Activated T-cell treated with anti-CD3 and anti-CD28 coated beads, Interleukin-2, amount 50 U/mL, for 72 hours (primary cell): ENCODE data around the gene MRTFA. TPM values are rescaled to one million over a fixed set of nuclear protein-coding genes. Genes with fewer than 3 reads are reported as not detected.
"Not testable (repeated sequence)": the region's sequence is repeated elsewhere in the genome, so short reads cannot be mapped to it uniquely, and the experiment has no call there.

Experiments used
- ATAC-seq, 2 donors: fragments of 150-1000 bp; cut with Tn5 transposase; replicated peaks in 1 of 2; 2 replicates each; pipeline ENCODE4 v1.10.0; 2021; ENCODE audit warnings: moderate library complexity in 2 of 2, mild to moderate bottlenecking in 1 of 2
- DNase-seq, 2 donors: peaks; one replicate each; pipeline ENCODE4 v3.0.0; 2021 to 2022; ENCODE audit warnings: mixed read lengths in 1 of 2
- H3K27ac Mint-ChIP-seq: one replicate; pipeline ENCODE4 v1.8.0; 2022; ENCODE audit warnings: mild to moderate bottlenecking, moderate library complexity, mixed read lengths
- H3K27me3 Mint-ChIP-seq: one replicate; pipeline ENCODE4 v1.8.0; 2022; ENCODE audit warnings: low read depth, mixed read lengths
- H3K36me3 Mint-ChIP-seq, 2 donors: one replicate each; pipeline ENCODE4 v1.8.0; 2022; ENCODE audit warnings: mixed read lengths in 2 of 2, mild to moderate bottlenecking in 1 of 2; ENCODE audit not compliant: insufficient read depth in 2 of 2
- H3K4me1 Mint-ChIP-seq: one replicate; pipeline ENCODE4 v1.8.0; 2022; ENCODE audit warnings: low read depth, mixed read lengths
- H3K4me3 Mint-ChIP-seq, 2 donors: one replicate each; pipeline ENCODE4 v1.8.0; 2022; ENCODE audit warnings: mild to moderate bottlenecking in 2 of 2, mixed read lengths in 2 of 2, moderate library complexity in 2 of 2
- H3K9me3 Mint-ChIP-seq, 2 donors: one replicate each; pipeline ENCODE4 v1.8.0; 2022; ENCODE audit warnings: mixed read lengths in 2 of 2
- total RNA-seq, 2 donors: library from RNA; stranded (reverse); gene quantifications; one replicate each; pipeline ENCODE4 v1.2.3, GENCODE V29; 2022

MRTFA gene
- total RNA-seq, 2 donors from 2014 or later, result 44.7 to 51.7 TPM

GRCh38 chr22:40542821-40543540 is 93.5 kb downstream of the MRTFA start:
- H3K9me3 Mint-ChIP-seq, result no peaks in the 10 kb centered on the region
- H3K36me3 Mint-ChIP-seq, result peaks cover 1 to 4% of the 10 kb centered on the region in 2 donors
- H3K27me3 Mint-ChIP-seq, result no peaks in the 10 kb centered on the region
- H3K4me3 Mint-ChIP-seq, result no peak overlapping the region
- ATAC-seq, result no peak
- peaks cover 37% of the 10 kb centered on the region for H3K4me1 Mint-ChIP-seq
- H3K27ac Mint-ChIP-seq, result peak overlapping the region; percentile 4
- no peak for DNase-seq

- DNase-seq, result peak; percentile 25 to 36
- H3K27ac Mint-ChIP-seq, result no peak overlapping the region
Measured at GRCh38 chr22:40541300-40541699, 95.2 kb downstream of the MRTFA start.

GRCh38 chr22:40540265-40540664 is 96.3 kb downstream of the MRTFA start:
- H3K36me3 Mint-ChIP-seq, result no peaks in the 10 kb centered on the region
- no peaks in the 10 kb centered on the region for H3K9me3 Mint-ChIP-seq
- ATAC-seq (no peak), DNase-seq (no peak)
- no peak overlapping the region for H3K27ac Mint-ChIP-seq
- no peak overlapping the region for H3K4me3 Mint-ChIP-seq
- peaks cover 42% of the 10 kb centered on the region for H3K4me1 Mint-ChIP-seq
- no peaks in the 10 kb centered on the region for H3K27me3 Mint-ChIP-seq

More at GRCh38 chr22:40541300-40541699, 95.2 kb downstream of the MRTFA start:
- Mint-ChIP-seq H3K36me3 (peaks cover 0 to 2% of the 10 kb centered on the region in 2 donors), H3K27me3 (no peaks in the 10 kb centered on the region), H3K9me3 (no peaks in the 10 kb centered on the region), H3K4me3 (no peak overlapping the region), H3K4me1 (peaks cover 37% of the 10 kb centered on the region)
- peak; percentile 96 to 97 for ATAC-seq

- not testable (repeated sequence) for H3K9me3 Mint-ChIP-seq, H3K27me3 Mint-ChIP-seq, H3K36me3 Mint-ChIP-seq, H3K4me3 Mint-ChIP-seq, ATAC-seq, DNase-seq, H3K27ac Mint-ChIP-seq
- H3K4me1 Mint-ChIP-seq, result peaks cover 58% of the 10 kb centered on the region
Measured at GRCh38 chr22:40536149-40536548, 100.4 kb downstream of the MRTFA start.

GRCh38 chr22:40535642-40536041 is 100.9 kb downstream of the MRTFA start:
- H3K9me3 Mint-ChIP-seq, result no peaks in the 10 kb centered on the region
- ATAC-seq, result no peak
- H3K27ac Mint-ChIP-seq, result peak overlapping the region; percentile 36
- H3K27me3 Mint-ChIP-seq, result no peaks in the 10 kb centered on the region
- H3K4me3 Mint-ChIP-seq, result no peak overlapping the region
- H3K4me1 Mint-ChIP-seq, result peaks cover 58% of the 10 kb centered on the region
- no peaks in the 10 kb centered on the region for H3K36me3 Mint-ChIP-seq
- no peak for DNase-seq

- Mint-ChIP-seq H3K4me3 (peak overlapping the region; percentile 82 to 94), H3K4me1 (peaks cover 58% of the 10 kb centered on the region)
- peak; percentile 18 for ATAC-seq
Measured at GRCh38 chr22:40535189-40535512, 101.4 kb downstream of the MRTFA start.

GRCh38 chr22:40534379-40535188 is 101.9 kb downstream of the MRTFA start:
- no peaks in the 10 kb centered on the region for H3K36me3 Mint-ChIP-seq
- no peaks in the 10 kb centered on the region for H3K9me3 Mint-ChIP-seq
- DNase-seq, result peak in 1 of 2 donors; percentile 30
- peaks cover 62% of the 10 kb centered on the region for H3K4me1 Mint-ChIP-seq
- ATAC-seq, result peak; percentile 61 to 65
- H3K27ac Mint-ChIP-seq, result peak overlapping the region; percentile 95
- no peaks in the 10 kb centered on the region for H3K27me3 Mint-ChIP-seq
- H3K4me3 Mint-ChIP-seq, result peak overlapping the region; percentile 82 to 94

More at GRCh38 chr22:40535189-40535512, 101.4 kb downstream of the MRTFA start:
- Mint-ChIP-seq H3K27ac (peak overlapping the region; percentile 95), H3K27me3 (no peaks in the 10 kb centered on the region), H3K36me3 (no peaks in the 10 kb centered on the region), H3K9me3 (no peaks in the 10 kb centered on the region)
- no peak for DNase-seq

GRCh38 chr22:40533712-40534378 is 102.7 kb downstream of the MRTFA start:
- Mint-ChIP-seq H3K27ac (peak overlapping the region; percentile 95), H3K36me3 (no peaks in the 10 kb centered on the region), H3K27me3 (no peaks in the 10 kb centered on the region), H3K9me3 (no peaks in the 10 kb centered on the region), H3K4me3 (peak overlapping the region; percentile 82 to 94), H3K4me1 (peaks cover 62% of the 10 kb centered on the region)
- ATAC-seq (peak; percentile 88 to 89), DNase-seq (peak; percentile 65 to 67)

GRCh38 chr22:40531951-40532900 is 104.3 kb downstream of the MRTFA start:
- H3K36me3 Mint-ChIP-seq, result no peaks in the 10 kb centered on the region
- H3K9me3 Mint-ChIP-seq, result no peaks in the 10 kb centered on the region
- H3K27ac Mint-ChIP-seq, result peak overlapping the region; percentile 95
- ATAC-seq (peak; percentile 54 to 59), DNase-seq (no peak)
- no peaks in the 10 kb centered on the region for H3K27me3 Mint-ChIP-seq
- H3K4me1 Mint-ChIP-seq, result peaks cover 74% of the 10 kb centered on the region
- H3K4me3 Mint-ChIP-seq, result peak overlapping the region; percentile 82 to 94

- H3K9me3 Mint-ChIP-seq, H3K27me3 Mint-ChIP-seq, DNase-seq, H3K27ac Mint-ChIP-seq, H3K36me3 Mint-ChIP-seq, ATAC-seq: not testable (repeated sequence)
- Mint-ChIP-seq H3K4me3 (peak overlapping the region in 1 of 2 donors; percentile 56), H3K4me1 (peaks cover 78% of the 10 kb centered on the region)
Measured at GRCh38 chr22:40530391-40530790, 106.1 kb downstream of the MRTFA start.

- H3K9me3 Mint-ChIP-seq, result no peaks in the 10 kb centered on the region
- H3K4me1 Mint-ChIP-seq, result peaks cover 72% of the 10 kb centered on the region
- no peak for DNase-seq
- no peaks in the 10 kb centered on the region for H3K27me3 Mint-ChIP-seq
- no peak for ATAC-seq
- no peak overlapping the region for H3K4me3 Mint-ChIP-seq
- H3K36me3 Mint-ChIP-seq, result no peaks in the 10 kb centered on the region
- no peak overlapping the region for H3K27ac Mint-ChIP-seq
Measured at GRCh38 chr22:40529821-40530220, 106.7 kb downstream of the MRTFA start.

GRCh38 chr22:40526960-40527359 is 109.6 kb downstream of the MRTFA start:
- Mint-ChIP-seq H3K27ac (peak overlapping the region; percentile 78), H3K4me1 (peaks cover 52% of the 10 kb centered on the region), H3K4me3 (no peak overlapping the region), H3K36me3 (no peaks in the 10 kb centered on the region), H3K9me3 (no peaks in the 10 kb centered on the region), H3K27me3 (no peaks in the 10 kb centered on the region)
- no peak for ATAC-seq
- no peak for DNase-seq
